HepG2 (cell line): ENCODE data around the gene NPAS2. TPM values are rescaled to one million over a fixed set of nuclear protein-coding genes. Genes with fewer than 3 reads are reported as not detected.

ENCODE experiments used
- AGO1 ChIP-seq: fragments of 200-400 bp; formaldehyde crosslinking; IDR thresholded peaks from 2 replicates; pipeline ENCODE4 v1.6.1; 2017; ENCODE audit warnings: mild to moderate bottlenecking, low read depth, low read length, moderate library complexity; ENCODE audit not compliant: poor library complexity, severe bottlenecking
- BORCS8-MEF2B ChIP-seq: sonication (generic); formaldehyde crosslinking; IDR thresholded peaks from 2 replicates; pipeline ENCODE4 v1.8.0; 2022; ENCODE audit warnings: mild to moderate bottlenecking, missing genetic modification reagents
- HNRNPLL ChIP-seq: fragments of 200-400 bp; formaldehyde crosslinking; IDR thresholded peaks from 2 replicates; pipeline ENCODE4 v1.6.1; 2017; ENCODE audit warnings: mild to moderate bottlenecking, low read depth, low read length; ENCODE audit not compliant: poor library complexity, severe bottlenecking
- KDM4B ChIP-seq: sonication (generic); formaldehyde crosslinking; IDR thresholded peaks from 2 replicates; pipeline ENCODE4 v1.4.0; 2020; ENCODE audit warnings: missing genetic modification reagents
- MXD4 ChIP-seq: IDR thresholded peaks from 2 replicates; pipeline ENCODE4 v1.6.1; 2016; ENCODE audit warnings: mild to moderate bottlenecking, missing biosample characterization, missing genetic modification reagents
- ZNF343 ChIP-seq: sonication (generic); formaldehyde crosslinking; IDR thresholded peaks from 2 replicates; pipeline ENCODE4 v1.4.0; 2020; ENCODE audit warnings: mild to moderate bottlenecking, missing genetic modification reagents
- ZNF354B ChIP-seq: sonication (generic); formaldehyde crosslinking; IDR thresholded peaks from 2 replicates; pipeline ENCODE4 v1.8.0; 2022; ENCODE audit warnings: mild to moderate bottlenecking, missing genetic modification reagents
- polyA plus RNA-seq, 8 experiments: library from polyadenylated mRNA; depleted of rRNA in 3 of 8; stranded (reverse) in 7 of 8; unstranded in 1 of 8; fragments of >200 nt; fragmentation: Illumina TruSeq in 4 of 8; extraction: Trizol in 4 of 8; gene quantifications; 2 replicates each; pipeline versions ENCODE4 v1.2.1 to v1.2.3, GENCODE V29; 2011 to 2016; ENCODE audit warnings: low read depth in 4 of 8, missing spikeins in 1 of 8, mixed read lengths in 1 of 8; ENCODE audit not compliant: insufficient read depth in 1 of 8
- total RNA-seq, 5 experiments: library from RNA; depleted of rRNA; stranded (reverse); fragments of >200 nt; fragmentation: Illumina TruSeq; extraction: Trizol; gene quantifications; 2 replicates each; pipeline ENCODE4 v1.2.3, GENCODE V29; 2016; ENCODE audit warnings: low read depth in 1 of 5
- TF ChIP-seq, protein P1 (sequence below): sonication (generic); formaldehyde crosslinking; IDR thresholded peaks from 2 replicates; pipeline ENCODE4 v1.4.0; 2020; ENCODE audit warnings: missing genetic modification reagents, borderline replicate concordance
- TF ChIP-seq, protein P2 (sequence below): IDR thresholded peaks from 2 replicates; pipeline ENCODE4 v1.6.1; 2016; ENCODE audit warnings: missing genetic modification reagents, missing compliant biosample characterization
- TF ChIP-seq, protein P3 (sequence below): sonication (generic); formaldehyde crosslinking; IDR thresholded peaks from 2 replicates; pipeline ENCODE4 v1.4.0; 2020; ENCODE audit warnings: missing genetic modification reagents
- TF ChIP-seq, protein P4 (sequence below): sonication (generic); formaldehyde crosslinking; IDR thresholded peaks from 2 replicates; pipeline ENCODE4 v1.4.0; 2020; ENCODE audit warnings: missing genetic modification reagents
- TF ChIP-seq, protein P5 (sequence below): sonication (generic); formaldehyde crosslinking; IDR thresholded peaks from 2 replicates; pipeline ENCODE4 v1.4.0; 2020; ENCODE audit warnings: missing genetic modification reagents; ENCODE audit errors: not compliant biosample characterization
- TF ChIP-seq, protein P6 (sequence below): sonication (generic); formaldehyde crosslinking; IDR thresholded peaks from 2 replicates; pipeline ENCODE4 v1.4.0; 2020; ENCODE audit warnings: missing genetic modification reagents

NPAS2 gene
- total and polyA plus RNA-seq, 2 of the 13 experiments (the other 11 are each of a cell fraction or from before 2014, with no cell fraction given), result 14.8 to 37.5 TPM

DNA sequence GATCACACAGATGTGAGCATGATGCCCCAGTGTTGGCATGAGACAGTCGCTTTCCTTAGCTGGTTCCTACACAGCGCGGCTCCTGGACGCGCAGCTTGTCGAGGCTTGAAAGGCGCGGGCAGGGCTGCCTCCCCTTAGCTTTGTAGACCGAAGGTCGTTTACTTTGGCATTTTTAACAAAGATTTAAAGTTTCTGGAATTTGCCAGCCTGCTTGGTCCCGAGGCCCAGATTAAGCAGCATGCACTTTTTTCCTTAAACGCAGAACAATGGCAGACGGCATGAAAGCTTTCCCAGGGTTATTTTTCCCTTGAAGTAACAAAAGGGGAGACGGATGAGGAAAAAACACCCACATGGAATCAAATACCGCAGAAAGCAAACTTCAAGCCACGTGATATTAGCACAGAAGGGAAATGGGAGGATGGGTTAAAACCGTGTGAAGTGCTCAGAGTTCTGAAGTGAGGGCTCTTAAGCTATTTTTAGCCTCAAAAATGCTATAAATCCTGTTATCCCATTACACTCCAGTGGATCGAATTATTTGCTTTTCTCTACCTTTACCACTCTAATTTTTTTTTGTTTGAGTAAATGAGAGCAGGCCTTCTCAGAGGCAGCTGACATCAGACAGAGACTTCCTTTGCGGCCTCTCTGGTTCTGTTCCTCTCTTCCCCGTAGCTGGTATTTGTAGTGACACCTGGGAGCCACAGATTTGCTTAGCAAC is 55.7 kb downstream of the NPAS2 start (continued):
- TF ChIP-seq, protein P1, sequence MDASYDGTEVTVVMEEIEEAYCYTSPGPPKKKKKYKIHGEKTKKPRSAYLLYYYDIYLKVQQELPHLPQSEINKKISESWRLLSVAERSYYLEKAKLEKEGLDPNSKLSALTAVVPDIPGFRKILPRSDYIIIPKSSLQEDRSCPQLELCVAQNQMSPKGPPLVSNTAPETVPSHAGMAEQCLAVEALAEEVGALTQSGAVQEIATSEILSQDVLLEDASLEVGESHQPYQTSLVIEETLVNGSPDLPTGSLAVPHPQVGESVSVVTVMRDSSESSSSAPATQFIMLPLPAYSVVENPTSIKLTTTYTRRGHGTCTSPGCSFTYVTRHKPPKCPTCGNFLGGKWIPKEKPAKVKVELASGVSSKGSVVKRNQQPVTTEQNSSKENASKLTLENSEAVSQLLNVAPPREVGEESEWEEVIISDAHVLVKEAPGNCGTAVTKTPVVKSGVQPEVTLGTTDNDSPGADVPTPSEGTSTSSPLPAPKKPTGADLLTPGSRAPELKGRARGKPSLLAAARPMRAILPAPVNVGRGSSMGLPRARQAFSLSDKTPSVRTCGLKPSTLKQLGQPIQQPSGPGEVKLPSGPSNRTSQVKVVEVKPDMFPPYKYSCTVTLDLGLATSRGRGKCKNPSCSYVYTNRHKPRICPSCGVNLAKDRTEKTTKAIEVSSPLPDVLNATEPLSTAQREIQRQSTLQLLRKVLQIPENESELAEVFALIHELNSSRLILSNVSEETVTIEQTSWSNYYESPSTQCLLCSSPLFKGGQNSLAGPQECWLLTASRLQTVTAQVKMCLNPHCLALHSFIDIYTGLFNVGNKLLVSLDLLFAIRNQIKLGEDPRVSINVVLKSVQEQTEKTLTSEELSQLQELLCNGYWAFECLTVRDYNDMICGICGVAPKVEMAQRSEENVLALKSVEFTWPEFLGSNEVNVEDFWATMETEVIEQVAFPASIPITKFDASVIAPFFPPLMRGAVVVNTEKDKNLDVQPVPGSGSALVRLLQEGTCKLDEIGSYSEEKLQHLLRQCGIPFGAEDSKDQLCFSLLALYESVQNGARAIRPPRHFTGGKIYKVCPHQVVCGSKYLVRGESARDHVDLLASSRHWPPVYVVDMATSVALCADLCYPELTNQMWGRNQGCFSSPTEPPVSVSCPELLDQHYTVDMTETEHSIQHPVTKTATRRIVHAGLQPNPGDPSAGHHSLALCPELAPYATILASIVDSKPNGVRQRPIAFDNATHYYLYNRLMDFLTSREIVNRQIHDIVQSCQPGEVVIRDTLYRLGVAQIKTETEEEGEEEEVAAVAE, result no peak
- TF ChIP-seq, protein P2, sequence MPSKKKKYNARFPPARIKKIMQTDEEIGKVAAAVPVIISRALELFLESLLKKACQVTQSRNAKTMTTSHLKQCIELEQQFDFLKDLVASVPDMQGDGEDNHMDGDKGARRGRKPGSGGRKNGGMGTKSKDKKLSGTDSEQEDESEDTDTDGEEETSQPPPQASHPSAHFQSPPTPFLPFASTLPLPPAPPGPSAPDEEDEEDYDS (CRISPR knock-in tag), result no peak
- TF ChIP-seq HNRNPLL (no peak), ZNF343 (no peak), AGO1 (no peak), ZNF354B (CRISPR knock-in tag) (no peak), BORCS8-MEF2B (CRISPR knock-in tag) (no peak), MXD4 (CRISPR knock-in tag) (no peak), KDM4B (peak; percentile 18; the same call in 1 of the 2 replicates)
- TF ChIP-seq, protein P3, sequence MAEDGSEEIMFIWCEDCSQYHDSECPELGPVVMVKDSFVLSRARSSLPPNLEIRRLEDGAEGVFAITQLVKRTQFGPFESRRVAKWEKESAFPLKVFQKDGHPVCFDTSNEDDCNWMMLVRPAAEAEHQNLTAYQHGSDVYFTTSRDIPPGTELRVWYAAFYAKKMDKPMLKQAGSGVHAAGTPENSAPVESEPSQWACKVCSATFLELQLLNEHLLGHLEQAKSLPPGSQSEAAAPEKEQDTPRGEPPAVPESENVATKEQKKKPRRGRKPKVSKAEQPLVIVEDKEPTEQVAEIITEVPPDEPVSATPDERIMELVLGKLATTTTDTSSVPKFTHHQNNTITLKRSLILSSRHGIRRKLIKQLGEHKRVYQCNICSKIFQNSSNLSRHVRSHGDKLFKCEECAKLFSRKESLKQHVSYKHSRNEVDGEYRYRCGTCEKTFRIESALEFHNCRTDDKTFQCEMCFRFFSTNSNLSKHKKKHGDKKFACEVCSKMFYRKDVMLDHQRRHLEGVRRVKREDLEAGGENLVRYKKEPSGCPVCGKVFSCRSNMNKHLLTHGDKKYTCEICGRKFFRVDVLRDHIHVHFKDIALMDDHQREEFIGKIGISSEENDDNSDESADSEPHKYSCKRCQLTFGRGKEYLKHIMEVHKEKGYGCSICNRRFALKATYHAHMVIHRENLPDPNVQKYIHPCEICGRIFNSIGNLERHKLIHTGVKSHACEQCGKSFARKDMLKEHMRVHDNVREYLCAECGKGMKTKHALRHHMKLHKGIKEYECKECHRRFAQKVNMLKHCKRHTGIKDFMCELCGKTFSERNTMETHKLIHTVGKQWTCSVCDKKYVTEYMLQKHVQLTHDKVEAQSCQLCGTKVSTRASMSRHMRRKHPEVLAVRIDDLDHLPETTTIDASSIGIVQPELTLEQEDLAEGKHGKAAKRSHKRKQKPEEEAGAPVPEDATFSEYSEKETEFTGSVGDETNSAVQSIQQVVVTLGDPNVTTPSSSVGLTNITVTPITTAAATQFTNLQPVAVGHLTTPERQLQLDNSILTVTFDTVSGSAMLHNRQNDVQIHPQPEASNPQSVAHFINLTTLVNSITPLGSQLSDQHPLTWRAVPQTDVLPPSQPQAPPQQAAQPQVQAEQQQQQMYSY (CRISPR knock-in tag), result no peak
- TF ChIP-seq, protein P4, sequence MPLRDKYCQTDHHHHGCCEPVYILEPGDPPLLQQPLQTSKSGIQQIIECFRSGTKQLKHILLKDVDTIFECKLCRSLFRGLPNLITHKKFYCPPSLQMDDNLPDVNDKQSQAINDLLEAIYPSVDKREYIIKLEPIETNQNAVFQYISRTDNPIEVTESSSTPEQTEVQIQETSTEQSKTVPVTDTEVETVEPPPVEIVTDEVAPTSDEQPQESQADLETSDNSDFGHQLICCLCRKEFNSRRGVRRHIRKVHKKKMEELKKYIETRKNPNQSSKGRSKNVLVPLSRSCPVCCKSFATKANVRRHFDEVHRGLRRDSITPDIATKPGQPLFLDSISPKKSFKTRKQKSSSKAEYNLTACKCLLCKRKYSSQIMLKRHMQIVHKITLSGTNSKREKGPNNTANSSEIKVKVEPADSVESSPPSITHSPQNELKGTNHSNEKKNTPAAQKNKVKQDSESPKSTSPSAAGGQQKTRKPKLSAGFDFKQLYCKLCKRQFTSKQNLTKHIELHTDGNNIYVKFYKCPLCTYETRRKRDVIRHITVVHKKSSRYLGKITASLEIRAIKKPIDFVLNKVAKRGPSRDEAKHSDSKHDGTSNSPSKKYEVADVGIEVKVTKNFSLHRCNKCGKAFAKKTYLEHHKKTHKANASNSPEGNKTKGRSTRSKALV (CRISPR knock-in tag), result peak; percentile 75
- TF ChIP-seq, protein P5, sequence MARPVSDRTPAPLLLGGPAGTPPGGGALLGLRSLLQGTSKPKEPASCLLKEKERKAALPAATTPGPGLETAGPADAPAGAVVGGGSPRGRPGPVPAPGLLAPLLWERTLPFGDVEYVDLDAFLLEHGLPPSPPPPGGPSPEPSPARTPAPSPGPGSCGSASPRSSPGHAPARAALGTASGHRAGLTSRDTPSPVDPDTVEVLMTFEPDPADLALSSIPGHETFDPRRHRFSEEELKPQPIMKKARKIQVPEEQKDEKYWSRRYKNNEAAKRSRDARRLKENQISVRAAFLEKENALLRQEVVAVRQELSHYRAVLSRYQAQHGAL (CRISPR knock-in tag), result no peak
- TF ChIP-seq, protein P6, sequence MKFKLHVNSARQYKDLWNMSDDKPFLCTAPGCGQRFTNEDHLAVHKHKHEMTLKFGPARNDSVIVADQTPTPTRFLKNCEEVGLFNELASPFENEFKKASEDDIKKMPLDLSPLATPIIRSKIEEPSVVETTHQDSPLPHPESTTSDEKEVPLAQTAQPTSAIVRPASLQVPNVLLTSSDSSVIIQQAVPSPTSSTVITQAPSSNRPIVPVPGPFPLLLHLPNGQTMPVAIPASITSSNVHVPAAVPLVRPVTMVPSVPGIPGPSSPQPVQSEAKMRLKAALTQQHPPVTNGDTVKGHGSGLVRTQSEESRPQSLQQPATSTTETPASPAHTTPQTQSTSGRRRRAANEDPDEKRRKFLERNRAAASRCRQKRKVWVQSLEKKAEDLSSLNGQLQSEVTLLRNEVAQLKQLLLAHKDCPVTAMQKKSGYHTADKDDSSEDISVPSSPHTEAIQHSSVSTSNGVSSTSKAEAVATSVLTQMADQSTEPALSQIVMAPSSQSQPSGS (CRISPR knock-in tag), result peak; percentile 44; the same call in 1 of the 2 replicates
